H1 (cell line): Measurements from ENCODE around the gene PTPRG. TPM values are rescaled to one million over a fixed set of nuclear protein-coding genes. Genes with fewer than 3 reads are reported as not detected.

Experiments
- JUND ChIP-seq: IDR thresholded peaks from 2 replicates; pipeline ENCODE4 v1.6.1; 2011; ENCODE audit warnings: mild to moderate bottlenecking, improper control_type of control experiment, low read length
- polyA plus RNA-seq, 7 experiments: library from polyadenylated mRNA; depleted of rRNA in 3 of 7; stranded (reverse) in 5 of 7; unstranded in 2 of 7; fragments of >200 nt in 5 of 7; fragments of 200-250 nt in 2 of 7; gene quantifications; 1 replicate in 5 of 7; 2 replicates in 1 of 7; 4 replicates in 1 of 7; pipeline versions ENCODE4 v1.2.1 to v1.2.3, GENCODE V29; 2011 to 2013; ENCODE audit warnings: missing spikeins in 2 of 7, mixed read lengths in 2 of 7
- total RNA-seq: library from RNA; stranded (reverse); fragmentation: NEBNext Ultra II Directional; extraction: Animal tissue kit (Norgen Biotek cat#: 25700); gene quantifications from 2 replicates; pipeline ENCODE4 v1.2.1, GENCODE V29; 2021
- TF ChIP-seq, protein P1 (sequence below): IDR thresholded peaks from 2 replicates; pipeline ENCODE4 v1.6.1; 2011; ENCODE audit warnings: low read length, improper control_type of control experiment

Gene PTPRG
- total and polyA plus RNA-seq, 2 of the 8 experiments (the other 6 are each of a cell fraction or from before 2014, with no cell fraction given) = 23.3 to 96.2 TPM

GRCh38 chr3:61664105-61664482 lies 102.7 kb downstream of the PTPRG start (continued):
- TF ChIP-seq, protein P1, sequence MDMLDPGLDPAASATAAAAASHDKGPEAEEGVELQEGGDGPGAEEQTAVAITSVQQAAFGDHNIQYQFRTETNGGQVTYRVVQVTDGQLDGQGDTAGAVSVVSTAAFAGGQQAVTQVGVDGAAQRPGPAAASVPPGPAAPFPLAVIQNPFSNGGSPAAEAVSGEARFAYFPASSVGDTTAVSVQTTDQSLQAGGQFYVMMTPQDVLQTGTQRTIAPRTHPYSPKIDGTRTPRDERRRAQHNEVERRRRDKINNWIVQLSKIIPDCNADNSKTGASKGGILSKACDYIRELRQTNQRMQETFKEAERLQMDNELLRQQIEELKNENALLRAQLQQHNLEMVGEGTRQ = no peak
- TF ChIP-seq JUND = peak; percentile 94
